Tibial nerve (tissue), 4 donors: ENCODE results near the gene NEBL.

Experiments
- EP300 ChIP-seq, 2 donors: sonication (generic); formaldehyde crosslinking; IDR thresholded peaks; one replicate each; pipeline ENCODE4 v1.6.1; 2017; ENCODE audit warnings: antibody characterized with exemption in 2 of 2, mild to moderate bottlenecking in 1 of 2
- POLR2A ChIP-seq, 2 donors: fragments of 450-650 bp; IDR thresholded peaks; one replicate each; pipeline ENCODE4 v1.6.1; 2017; ENCODE audit warnings: antibody characterized with exemption in 2 of 2, mild to moderate bottlenecking in 2 of 2, moderate library complexity in 2 of 2
- TF ChIP-seq, protein P1 (sequence below), 5 experiments: fragments of 200-600 bp in 3 of 5; fragments of 450-650 bp in 2 of 5; sonication (generic) in 3 of 5; IDR thresholded peaks; one replicate each; pipeline ENCODE4 v1.5.1; 2016 to 2019; ENCODE audit warnings: antibody characterized with exemption in 5 of 5, mild to moderate bottlenecking in 3 of 5, moderate library complexity in 2 of 5

DNA sequence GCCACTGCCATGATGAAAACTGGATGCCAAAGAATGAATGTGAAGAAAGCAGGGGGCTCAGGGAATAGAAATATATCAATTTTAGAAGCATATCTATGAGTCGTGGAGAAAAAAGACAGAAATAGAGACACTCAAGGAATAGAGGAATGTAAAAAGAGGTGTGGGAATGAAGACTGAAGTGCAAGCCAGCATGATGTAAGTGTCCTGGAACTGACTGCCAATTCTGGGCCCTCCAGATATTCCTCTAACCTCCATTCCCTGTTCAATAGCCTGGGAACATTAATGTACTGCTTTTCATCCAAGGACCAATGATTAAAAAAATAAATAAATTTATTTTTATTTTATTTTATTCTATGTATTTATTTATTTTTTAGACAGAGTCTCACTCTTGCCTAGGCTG, 40.6 kb downstream of the NEBL start:
- TF ChIP-seq, protein P1, sequence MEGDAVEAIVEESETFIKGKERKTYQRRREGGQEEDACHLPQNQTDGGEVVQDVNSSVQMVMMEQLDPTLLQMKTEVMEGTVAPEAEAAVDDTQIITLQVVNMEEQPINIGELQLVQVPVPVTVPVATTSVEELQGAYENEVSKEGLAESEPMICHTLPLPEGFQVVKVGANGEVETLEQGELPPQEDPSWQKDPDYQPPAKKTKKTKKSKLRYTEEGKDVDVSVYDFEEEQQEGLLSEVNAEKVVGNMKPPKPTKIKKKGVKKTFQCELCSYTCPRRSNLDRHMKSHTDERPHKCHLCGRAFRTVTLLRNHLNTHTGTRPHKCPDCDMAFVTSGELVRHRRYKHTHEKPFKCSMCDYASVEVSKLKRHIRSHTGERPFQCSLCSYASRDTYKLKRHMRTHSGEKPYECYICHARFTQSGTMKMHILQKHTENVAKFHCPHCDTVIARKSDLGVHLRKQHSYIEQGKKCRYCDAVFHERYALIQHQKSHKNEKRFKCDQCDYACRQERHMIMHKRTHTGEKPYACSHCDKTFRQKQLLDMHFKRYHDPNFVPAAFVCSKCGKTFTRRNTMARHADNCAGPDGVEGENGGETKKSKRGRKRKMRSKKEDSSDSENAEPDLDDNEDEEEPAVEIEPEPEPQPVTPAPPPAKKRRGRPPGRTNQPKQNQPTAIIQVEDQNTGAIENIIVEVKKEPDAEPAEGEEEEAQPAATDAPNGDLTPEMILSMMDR (IDR thresholded peaks at IDR 0.05): no peak
- TF ChIP-seq POLR2A (IDR thresholded peaks at IDR 0.05): no peak
- TF ChIP-seq EP300 (IDR thresholded peaks at IDR 0.05): no peak
